HFF-Myc (cell line): ENCODE results near the gene ACOT7.
"Not testable (repeated sequence)": the region's sequence is repeated elsewhere in the genome, so short reads cannot be mapped to it uniquely, and the experiment has no call there.

ENCODE experiments used
- DNase-seq: peaks from one replicate; pipeline ENCODE4 v3.0.0-alpha.2; 2011; ENCODE audit warnings: low read depth; ENCODE audit errors: extremely low read depth
- H3K4me3 ChIP-seq: replicated peaks from 2 replicates; pipeline ENCODE4 v1.5.1; 2011; ENCODE audit warnings: low read depth, mild to moderate bottlenecking, control low read depth, low read length
- TF ChIP-seq, protein P1 (sequence below): IDR thresholded peaks from 2 replicates; pipeline ENCODE4 v1.5.1; 2012; ENCODE audit warnings: mild to moderate bottlenecking, low read depth, low read length, control low read depth; ENCODE audit errors: missing control alignments

ACOT7 gene

DNA sequence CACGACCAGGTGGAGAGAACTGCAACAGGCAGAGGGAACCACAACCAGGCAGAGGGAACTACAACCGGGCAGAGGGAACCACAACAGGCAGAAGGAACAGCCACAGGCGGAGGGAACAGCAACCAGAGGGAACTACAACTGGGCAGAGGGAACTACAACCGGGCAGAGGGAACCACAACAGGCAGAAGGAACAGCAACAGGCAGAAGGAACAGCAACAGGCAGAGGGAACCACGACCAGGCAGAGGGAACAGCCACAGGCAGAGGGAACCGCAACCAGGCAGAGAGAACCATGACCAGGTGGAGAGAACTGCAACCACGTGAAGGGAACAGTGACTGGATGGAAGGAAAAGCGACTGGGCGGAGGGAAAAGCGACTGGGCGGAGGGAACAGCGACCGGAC lies 85.1 kb downstream of the ACOT7 start:
- no peak overlapping the region for H3K4me3 ChIP-seq

DNA sequence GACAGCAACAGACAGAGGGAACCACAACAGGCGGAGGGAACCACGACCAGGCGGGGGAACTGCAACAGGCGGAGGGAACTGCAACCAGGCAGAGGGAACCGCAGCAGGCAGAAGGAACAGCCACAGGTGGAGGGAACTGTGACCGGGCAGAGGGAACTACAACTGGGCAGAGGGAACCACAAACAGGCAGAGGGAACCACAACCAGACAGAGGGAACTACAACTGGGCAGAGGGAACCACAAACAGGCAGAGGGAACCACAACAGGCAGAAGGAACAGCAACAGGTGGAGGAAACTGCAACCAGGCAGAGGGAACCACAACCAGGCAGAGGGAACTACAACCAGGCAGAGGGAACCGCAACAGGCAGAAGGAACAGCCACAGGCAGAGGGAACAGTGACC lies 85.9 kb downstream of the ACOT7 start:
- H3K4me3 ChIP-seq, DNase-seq: not testable (repeated sequence)

More for the DNA sequence above, 85.1 kb downstream of the ACOT7 start:
- TF ChIP-seq, protein P1, sequence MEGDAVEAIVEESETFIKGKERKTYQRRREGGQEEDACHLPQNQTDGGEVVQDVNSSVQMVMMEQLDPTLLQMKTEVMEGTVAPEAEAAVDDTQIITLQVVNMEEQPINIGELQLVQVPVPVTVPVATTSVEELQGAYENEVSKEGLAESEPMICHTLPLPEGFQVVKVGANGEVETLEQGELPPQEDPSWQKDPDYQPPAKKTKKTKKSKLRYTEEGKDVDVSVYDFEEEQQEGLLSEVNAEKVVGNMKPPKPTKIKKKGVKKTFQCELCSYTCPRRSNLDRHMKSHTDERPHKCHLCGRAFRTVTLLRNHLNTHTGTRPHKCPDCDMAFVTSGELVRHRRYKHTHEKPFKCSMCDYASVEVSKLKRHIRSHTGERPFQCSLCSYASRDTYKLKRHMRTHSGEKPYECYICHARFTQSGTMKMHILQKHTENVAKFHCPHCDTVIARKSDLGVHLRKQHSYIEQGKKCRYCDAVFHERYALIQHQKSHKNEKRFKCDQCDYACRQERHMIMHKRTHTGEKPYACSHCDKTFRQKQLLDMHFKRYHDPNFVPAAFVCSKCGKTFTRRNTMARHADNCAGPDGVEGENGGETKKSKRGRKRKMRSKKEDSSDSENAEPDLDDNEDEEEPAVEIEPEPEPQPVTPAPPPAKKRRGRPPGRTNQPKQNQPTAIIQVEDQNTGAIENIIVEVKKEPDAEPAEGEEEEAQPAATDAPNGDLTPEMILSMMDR, result no peak
- DNase-seq, result no peak

DNA sequence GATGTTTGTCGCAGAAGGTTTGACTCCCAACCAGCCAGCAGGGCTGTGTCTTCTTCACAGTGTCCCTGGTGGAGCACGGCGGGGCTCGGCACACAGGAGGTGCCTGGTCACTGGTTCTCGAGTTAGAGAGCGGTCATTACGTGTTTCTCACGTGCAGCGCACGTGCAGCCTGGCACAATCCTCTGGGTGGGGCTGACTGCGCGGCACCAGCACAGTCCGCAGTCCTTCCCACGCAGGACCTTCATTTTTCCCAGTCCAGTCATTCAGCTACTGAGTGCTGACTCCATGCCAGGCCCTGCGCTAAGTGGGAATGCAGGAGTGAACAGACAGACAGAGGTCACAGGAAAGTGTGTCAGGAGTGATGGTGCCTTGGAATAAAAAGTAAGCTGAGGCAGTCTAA lies 86.5 kb downstream of the ACOT7 start:
- no peak overlapping the region for H3K4me3 ChIP-seq
- DNase-seq, result no peak
- TF ChIP-seq, protein P1, result no peak

DNA sequence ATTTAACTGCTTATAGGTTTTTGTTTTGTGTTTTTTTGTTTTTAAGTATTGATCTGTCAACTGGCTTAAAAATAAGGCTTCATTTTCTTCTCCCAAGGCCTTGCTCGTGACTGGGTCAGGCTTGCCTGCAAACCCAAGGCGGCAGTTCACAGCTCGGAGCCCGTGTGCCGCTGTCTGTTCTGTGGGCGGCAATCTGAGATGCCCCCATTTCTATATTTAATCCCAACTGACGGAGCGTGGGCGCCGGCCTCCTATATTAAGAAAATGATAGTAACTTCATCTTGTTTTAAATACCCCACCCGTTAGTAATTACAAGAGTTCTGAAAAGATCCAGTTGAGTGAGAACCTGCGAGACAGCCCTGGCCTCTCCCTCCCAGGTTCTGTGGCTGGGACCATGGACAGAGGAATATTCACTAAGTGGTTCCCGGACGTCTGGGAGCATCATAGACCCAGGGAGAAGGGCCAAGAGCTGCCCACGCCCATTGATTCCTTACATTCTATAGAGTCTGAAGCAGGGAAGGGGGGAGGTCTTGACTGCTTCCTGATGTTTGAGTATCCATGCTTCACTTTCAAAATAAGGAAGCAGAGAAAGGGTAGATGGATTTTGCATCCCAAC lies 90.1 kb downstream of the ACOT7 start:
- TF ChIP-seq, protein P1, result no peak
- H3K4me3 ChIP-seq, result no peak overlapping the region
- no peak for DNase-seq

DNA sequence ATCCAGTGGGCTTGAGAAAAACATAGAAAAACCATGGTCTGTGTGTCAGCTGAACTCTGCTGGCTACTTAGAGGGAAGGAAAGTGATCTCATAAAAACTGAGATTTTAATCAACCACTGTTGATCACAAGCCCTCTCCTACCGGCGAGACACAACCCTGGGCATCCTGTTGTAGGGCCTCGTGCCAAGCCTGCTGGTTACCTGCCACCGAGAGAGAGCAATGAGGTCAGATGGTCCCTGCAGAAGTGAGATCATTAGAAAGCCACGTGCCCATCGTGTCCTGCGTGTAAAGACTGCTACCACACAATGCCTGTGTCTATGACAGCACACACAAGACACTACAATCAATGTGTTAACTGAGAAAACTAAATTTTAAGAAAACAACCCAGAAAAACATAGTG lies 91.0 kb downstream of the ACOT7 start:
- no peak for DNase-seq
- H3K4me3 ChIP-seq, result no peak overlapping the region
- TF ChIP-seq, protein P1, result no peak

DNA sequence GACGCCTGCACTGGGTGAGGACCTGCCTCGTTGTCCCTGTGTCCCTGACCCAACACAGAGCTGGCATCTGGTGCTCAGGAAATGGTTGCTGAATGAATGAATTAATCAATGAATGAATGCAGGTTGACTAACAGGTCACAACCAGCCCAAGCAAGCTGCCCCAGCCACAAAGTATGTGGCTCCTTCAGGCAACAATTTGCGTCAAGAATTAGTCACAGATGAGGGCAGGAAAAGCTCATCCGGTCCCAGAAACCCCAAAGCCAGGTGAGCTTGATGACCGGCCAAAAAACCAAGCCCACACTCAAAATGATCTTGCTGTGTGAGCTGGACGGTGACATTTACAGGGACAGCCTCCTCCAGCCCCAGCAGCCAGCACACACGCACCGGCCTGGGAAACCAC lies 92.0 kb downstream of the ACOT7 start:
- TF ChIP-seq, protein P1, result no peak
- H3K4me3 ChIP-seq, result no peak overlapping the region
- no peak for DNase-seq

DNA sequence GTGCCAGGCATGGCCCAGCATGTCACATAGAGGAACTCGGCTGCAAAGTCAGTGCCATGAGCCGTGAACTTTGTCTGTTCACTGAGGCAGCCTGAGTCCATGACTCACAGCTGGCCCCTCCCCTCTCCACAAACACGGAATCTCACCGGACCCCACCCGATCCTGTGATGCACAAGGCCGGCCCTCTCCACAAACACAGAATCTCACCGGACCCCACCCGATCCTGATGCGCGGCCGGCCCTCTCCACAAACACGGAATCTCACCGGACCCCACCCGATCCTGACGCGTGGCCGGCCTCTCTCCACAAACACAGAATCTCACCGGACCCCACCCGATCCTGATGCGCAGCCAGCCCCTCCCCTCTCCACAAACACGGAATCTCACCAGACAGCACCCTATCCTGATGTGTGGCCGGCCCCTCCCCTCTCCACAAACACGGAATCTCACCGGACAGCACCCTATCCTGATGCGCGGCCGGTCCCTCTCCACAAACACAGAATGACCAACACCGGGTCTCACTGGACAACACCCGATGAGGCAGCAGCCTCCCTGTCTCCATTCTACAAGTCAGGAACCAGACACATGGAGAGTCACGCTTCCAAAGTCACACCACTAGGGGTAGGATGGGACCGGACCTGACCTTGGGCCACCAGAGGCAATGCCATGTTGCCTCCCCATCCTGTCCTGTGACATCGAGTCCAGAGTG lies 93.1 kb downstream of the ACOT7 start:
- H3K4me3 ChIP-seq, result no peak overlapping the region
- DNase-seq, result no peak
- TF ChIP-seq, protein P1, result no peak
